Measurements from ENCODE around the gene NCOA7.

DNA sequence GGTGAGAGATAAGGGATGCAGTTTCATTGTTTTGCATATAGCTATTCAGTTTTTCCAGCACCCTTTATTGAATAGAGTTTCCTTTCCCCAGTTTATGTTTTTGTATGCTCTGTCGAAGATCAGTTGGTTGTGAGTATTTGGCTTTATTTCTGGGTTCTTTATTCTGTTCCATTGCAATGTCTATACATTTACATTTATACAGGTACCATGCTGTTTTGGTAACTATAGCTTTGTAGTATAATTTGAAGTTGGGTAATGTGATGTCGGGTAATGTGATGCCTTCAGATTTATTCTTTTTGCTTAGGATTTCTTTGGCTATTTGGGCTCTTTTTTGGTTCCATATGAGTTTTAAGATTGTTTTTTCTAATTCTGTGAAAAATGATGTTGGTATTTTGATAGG lies 61.8 kb downstream of the NCOA7 start:
- TF ChIP-seq, protein P1, sequence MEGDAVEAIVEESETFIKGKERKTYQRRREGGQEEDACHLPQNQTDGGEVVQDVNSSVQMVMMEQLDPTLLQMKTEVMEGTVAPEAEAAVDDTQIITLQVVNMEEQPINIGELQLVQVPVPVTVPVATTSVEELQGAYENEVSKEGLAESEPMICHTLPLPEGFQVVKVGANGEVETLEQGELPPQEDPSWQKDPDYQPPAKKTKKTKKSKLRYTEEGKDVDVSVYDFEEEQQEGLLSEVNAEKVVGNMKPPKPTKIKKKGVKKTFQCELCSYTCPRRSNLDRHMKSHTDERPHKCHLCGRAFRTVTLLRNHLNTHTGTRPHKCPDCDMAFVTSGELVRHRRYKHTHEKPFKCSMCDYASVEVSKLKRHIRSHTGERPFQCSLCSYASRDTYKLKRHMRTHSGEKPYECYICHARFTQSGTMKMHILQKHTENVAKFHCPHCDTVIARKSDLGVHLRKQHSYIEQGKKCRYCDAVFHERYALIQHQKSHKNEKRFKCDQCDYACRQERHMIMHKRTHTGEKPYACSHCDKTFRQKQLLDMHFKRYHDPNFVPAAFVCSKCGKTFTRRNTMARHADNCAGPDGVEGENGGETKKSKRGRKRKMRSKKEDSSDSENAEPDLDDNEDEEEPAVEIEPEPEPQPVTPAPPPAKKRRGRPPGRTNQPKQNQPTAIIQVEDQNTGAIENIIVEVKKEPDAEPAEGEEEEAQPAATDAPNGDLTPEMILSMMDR (IDR thresholded peaks at IDR 0.05), result no peak
- no peak for TF ChIP-seq POLR2A (IDR thresholded peaks at IDR 0.05)
